A673 (cell line): ENCODE measurements around the gene CHRNG. TPM values are rescaled to one million over a fixed set of nuclear protein-coding genes. Genes with fewer than 3 reads are reported as not detected.

Experiments
- BruUV-seq: library from RNA; stranded (reverse); fragments of 400-500 nt; replicated peaks from 2 replicates; lab custom pipeline; 2021; lab: Mats Ljungman, UMichigan
- CTCF ChIA-PET: fragments of 300-600 bp; sonication (Branson Sonifier 250); formaldehyde crosslinking; loops from one replicate; lab custom pipeline; 2022; ENCODE audit warnings: antibody characterized with exemption; lab: Charles Lee
- POLR2A ChIA-PET: fragments of 300-600 bp; sonication (Branson Sonifier 250); formaldehyde crosslinking; loops from one replicate; lab custom pipeline; 2022; ENCODE audit warnings: antibody characterized with exemption; ENCODE audit not compliant: low non-redundant PET; lab: Charles Lee
- DNase-seq: peaks from one replicate; pipeline ENCODE4 v3.0.0-alpha.2; 2015; ENCODE audit warnings: low spot score
- H3K27ac ChIP-seq: fragments of 200-600 bp; sonication (generic); 2 replicates; pipeline ENCODE4 v1.5.1; 2016; ENCODE audit warnings: mixed run types, low read depth, mild to moderate bottlenecking, mixed read lengths, antibody characterized with exemption, low read length; ENCODE audit not compliant: poor library complexity, severe bottlenecking
- H3K27me3 ChIP-seq: fragments of 200-600 bp; sonication (generic); replicated peaks from 2 replicates; pipeline ENCODE4 v1.6.1; 2017; ENCODE audit warnings: mixed run types, low read depth, mild to moderate bottlenecking, mixed read lengths, antibody characterized with exemption, low read length; ENCODE audit not compliant: insufficient read depth, poor library complexity
- H3K36me3 ChIP-seq: fragments of 200-600 bp; sonication (generic); 2 replicates; pipeline ENCODE4 v1.6.1; 2016; ENCODE audit warnings: mixed run types, mild to moderate bottlenecking, mixed read lengths, antibody characterized with exemption, low read length; ENCODE audit not compliant: insufficient read depth, poor library complexity, severe bottlenecking
- H3K4me1 ChIP-seq: fragments of 200-600 bp; sonication (generic); 2 replicates; pipeline ENCODE4 v1.6.1; 2017; ENCODE audit warnings: mixed run types, mild to moderate bottlenecking, mixed read lengths, antibody characterized with exemption, low read length; ENCODE audit not compliant: insufficient read depth, poor library complexity, severe bottlenecking
- H3K4me3 ChIP-seq: fragments of 200-600 bp; sonication (generic); 2 replicates; pipeline ENCODE4 v1.5.1; 2016; ENCODE audit warnings: low read depth, mixed run types, mild to moderate bottlenecking, mixed read lengths, low read length; ENCODE audit not compliant: poor library complexity, severe bottlenecking
- H3K9me3 ChIP-seq: fragments of 200-600 bp; sonication (generic); 2 replicates; pipeline ENCODE4 v1.6.1; 2016; ENCODE audit warnings: mixed run types, low read depth, mild to moderate bottlenecking, mixed read lengths, antibody characterized with exemption, low read length; ENCODE audit not compliant: poor library complexity, severe bottlenecking
- CTCF ChIP-seq: fragments of 300-800, 200-600 bp; sonication (generic); conservative IDR thresholded peaks from 2 replicates; pipeline ENCODE4 v1.5.1; 2017; ENCODE audit warnings: low read depth, mild to moderate bottlenecking, antibody characterized with exemption, low read length, moderate library complexity, mixed read lengths
- EZH2 ChIP-seq: fragments of 200-600 bp; sonication (generic); IDR thresholded peaks from 2 replicates; pipeline ENCODE4 v1.6.1; 2017; ENCODE audit warnings: borderline replicate concordance, low read depth, mild to moderate bottlenecking, mixed read lengths, antibody characterized with exemption, low read length; ENCODE audit not compliant: poor library complexity, severe bottlenecking
- intact Hi-C: fragments of 100-400 bp; cut with micrococcal nuclease; formaldehyde crosslinking; loops from one replicate; pipeline ENCODE4 v1.10.0; 2022; ENCODE audit not compliant: unreplicated experiment
- total RNA-seq: library from RNA; stranded (reverse); gene quantifications from 2 replicates; pipeline ENCODE4 v1.2.3, GENCODE V29; 2021

Gene CHRNG
- total RNA-seq, 1 experiment from 2014 or later = not detected

- H3K36me3 ChIP-seq = no peaks in the 10 kb centered on the region
- H3K27me3 ChIP-seq = peaks cover 3% of the 10 kb centered on the region
- H3K27ac ChIP-seq = no peak overlapping the region
- ChIA-PET CTCF (interaction anchor here (0.6 to 0.7 kb wide), 2 partner anchors 11 to 30 kb away, joined by 3 to 4 read pairs; no protein-coding TSS in a partner anchor), POLR2A (no interaction called here)
- no peak overlapping the region for H3K4me3 ChIP-seq
- no TSS peak for BruUV-seq
- no peaks in the 10 kb centered on the region for H3K9me3 ChIP-seq
- H3K4me1 ChIP-seq = no peaks in the 10 kb centered on the region
- no peak for TF ChIP-seq EZH2
- TF ChIP-seq CTCF = no peak
- DNase-seq = no peak
- intact Hi-C loops = no loop called here
Observed at GRCh38 chr2:232493701-232494474, 45.6 kb upstream of the CHRNG start.

- H3K4me3 ChIP-seq = no peak overlapping the region
- no peaks in the 10 kb centered on the region for H3K27me3 ChIP-seq
- intact Hi-C loops = no loop called here
- ChIA-PET CTCF (interaction anchor here (0.7 kb wide), 1 partner anchor 12 kb away, joined by 3 read pairs; no protein-coding TSS in a partner anchor), POLR2A (no interaction called here)
- no TSS peak for BruUV-seq
- DNase-seq = no peak
- H3K27ac ChIP-seq = no peak overlapping the region
- H3K36me3 ChIP-seq = no peaks in the 10 kb centered on the region
- no peaks in the 10 kb centered on the region for H3K9me3 ChIP-seq
- TF ChIP-seq EZH2 (no peak), CTCF (no peak)
- H3K4me1 ChIP-seq = no peaks in the 10 kb centered on the region
Observed at GRCh38 chr2:232494542-232494941, 45.0 kb upstream of the CHRNG start.

- Histone ChIP-seq H3K9me3 (no peaks in the 10 kb centered on the region), H3K27me3 (no peaks in the 10 kb centered on the region), H3K4me3 (no peak overlapping the region), H3K27ac (no peak overlapping the region), H3K4me1 (no peaks in the 10 kb centered on the region), H3K36me3 (no peaks in the 10 kb centered on the region)
- TF ChIP-seq CTCF = no peak
- no peak for TF ChIP-seq EZH2
- CTCF ChIA-PET = no interaction called here
- no peak for DNase-seq
- POLR2A ChIA-PET = interaction anchor here (0.6 kb wide), 1 partner anchor 1407 kb away, joined by 12 read pairs; no protein-coding TSS in a partner anchor
- no TSS peak for BruUV-seq
- intact Hi-C loops = no loop called here
Observed at GRCh38 chr2:232495292-232495691, 44.2 kb upstream of the CHRNG start.
